Fibroblast of pulmonary artery (primary cell): ENCODE data around the gene DNAJC27.
A peak's percentile ranks its signal among the peaks of the same experiment; 100 is the strongest.

ENCODE experiments used
- DNase-seq: peaks from one replicate; pipeline ENCODE4 v3.0.0-alpha.2; 2010; ENCODE audit warnings: low read depth
- H3K4me3 ChIP-seq: replicated peaks from 2 replicates; pipeline ENCODE4 v1.5.1; 2011; ENCODE audit warnings: low read depth, mild to moderate bottlenecking, control low read depth, low read length, moderate library complexity
- TF ChIP-seq, protein P1 (sequence below): IDR thresholded peaks from 2 replicates; pipeline ENCODE4 v1.5.1; 2011; ENCODE audit warnings: mild to moderate bottlenecking, control low read depth, low read length, inconsistent platforms; ENCODE audit errors: missing control alignments

DNAJC27 gene

DNA sequence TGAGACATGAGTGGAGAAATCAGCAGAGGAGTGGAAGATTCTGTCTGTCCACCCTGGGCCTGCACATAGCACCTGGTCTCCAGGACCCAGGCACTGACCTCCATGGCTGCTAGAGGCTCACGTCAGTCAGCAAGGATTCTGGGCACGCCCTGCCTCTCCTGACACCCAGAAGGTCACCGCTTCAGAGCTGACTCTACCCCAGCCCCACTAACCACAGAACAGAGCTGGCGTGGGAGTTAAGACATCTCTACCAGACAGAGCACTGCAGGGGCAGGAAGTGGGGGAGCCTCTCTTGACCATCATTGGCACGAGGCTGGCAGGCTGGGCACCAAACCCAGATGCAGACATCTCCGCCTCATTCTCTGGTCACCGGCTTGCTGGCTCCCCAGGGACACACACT, 54.7 kb downstream of the DNAJC27 start:
- no peak for DNase-seq
- TF ChIP-seq, protein P1, sequence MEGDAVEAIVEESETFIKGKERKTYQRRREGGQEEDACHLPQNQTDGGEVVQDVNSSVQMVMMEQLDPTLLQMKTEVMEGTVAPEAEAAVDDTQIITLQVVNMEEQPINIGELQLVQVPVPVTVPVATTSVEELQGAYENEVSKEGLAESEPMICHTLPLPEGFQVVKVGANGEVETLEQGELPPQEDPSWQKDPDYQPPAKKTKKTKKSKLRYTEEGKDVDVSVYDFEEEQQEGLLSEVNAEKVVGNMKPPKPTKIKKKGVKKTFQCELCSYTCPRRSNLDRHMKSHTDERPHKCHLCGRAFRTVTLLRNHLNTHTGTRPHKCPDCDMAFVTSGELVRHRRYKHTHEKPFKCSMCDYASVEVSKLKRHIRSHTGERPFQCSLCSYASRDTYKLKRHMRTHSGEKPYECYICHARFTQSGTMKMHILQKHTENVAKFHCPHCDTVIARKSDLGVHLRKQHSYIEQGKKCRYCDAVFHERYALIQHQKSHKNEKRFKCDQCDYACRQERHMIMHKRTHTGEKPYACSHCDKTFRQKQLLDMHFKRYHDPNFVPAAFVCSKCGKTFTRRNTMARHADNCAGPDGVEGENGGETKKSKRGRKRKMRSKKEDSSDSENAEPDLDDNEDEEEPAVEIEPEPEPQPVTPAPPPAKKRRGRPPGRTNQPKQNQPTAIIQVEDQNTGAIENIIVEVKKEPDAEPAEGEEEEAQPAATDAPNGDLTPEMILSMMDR: no peak
- H3K4me3 ChIP-seq: no peak overlapping the region

DNA sequence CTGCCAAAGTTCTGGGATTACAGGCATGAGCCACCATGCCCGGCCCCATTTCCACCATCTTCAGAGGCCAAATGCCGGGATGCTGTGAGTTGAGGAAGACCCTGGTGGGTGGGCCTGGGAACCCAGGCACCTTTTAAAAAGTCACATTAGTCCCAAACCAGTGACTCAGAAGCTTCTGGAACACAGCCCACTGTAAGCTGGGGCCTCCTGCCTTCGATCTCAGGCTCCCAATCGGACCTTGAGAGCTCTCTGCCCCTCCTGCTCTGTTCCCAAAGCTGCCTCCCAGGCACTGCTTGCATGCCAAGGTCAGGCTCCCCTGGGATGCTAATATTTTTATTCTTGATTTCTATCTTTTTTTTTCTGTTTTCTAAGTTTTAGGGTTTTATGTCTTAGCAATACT, 56.0 kb downstream of the DNAJC27 start:
- H3K4me3 ChIP-seq: no peak overlapping the region
- DNase-seq: peak; percentile 29
- TF ChIP-seq, protein P1: no peak

DNA sequence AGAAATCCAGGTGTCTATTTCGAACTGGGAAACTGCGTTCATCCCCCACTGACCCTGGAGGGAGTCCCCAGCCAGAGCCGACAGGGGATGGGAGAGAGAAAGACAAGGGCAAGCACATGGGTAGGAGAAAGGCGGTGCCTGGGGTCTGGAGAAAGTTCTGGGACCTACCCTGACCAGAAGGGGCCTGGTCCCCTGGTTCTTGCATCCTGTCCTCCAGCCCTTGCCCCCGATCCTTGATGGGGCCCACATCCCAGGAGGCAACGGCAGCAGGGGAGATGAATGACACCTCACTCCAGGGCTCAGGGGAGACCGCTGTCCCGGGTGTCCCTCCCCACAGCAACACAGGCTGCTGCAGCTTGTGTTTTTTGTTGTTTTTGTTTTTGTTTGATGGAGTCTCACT, 56.6 kb downstream of the DNAJC27 start:
- H3K4me3 ChIP-seq: no peak overlapping the region
- TF ChIP-seq, protein P1: no peak
- DNase-seq: no peak

DNA sequence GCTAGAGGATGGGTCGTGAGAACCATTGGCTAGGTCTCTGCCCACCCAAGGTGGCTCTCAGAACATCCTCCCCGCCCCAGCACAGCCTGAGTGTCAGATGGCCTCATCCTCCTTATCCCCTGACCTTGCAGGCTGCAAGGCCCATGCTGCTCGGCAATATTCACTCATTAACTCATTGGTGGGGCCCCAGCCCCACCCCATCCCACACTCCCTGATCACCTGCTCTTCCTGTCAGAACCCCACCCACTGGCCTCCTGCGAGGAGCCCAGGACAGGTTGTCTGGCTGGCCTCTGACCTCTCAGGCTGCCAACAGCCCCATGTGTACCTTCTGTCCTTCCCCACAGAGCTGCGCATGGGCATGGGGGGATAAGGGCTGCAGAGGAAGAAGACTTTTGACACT, 57.0 kb downstream of the DNAJC27 start:
- TF ChIP-seq, protein P1: no peak
- no peak overlapping the region for H3K4me3 ChIP-seq
- no peak for DNase-seq

DNA sequence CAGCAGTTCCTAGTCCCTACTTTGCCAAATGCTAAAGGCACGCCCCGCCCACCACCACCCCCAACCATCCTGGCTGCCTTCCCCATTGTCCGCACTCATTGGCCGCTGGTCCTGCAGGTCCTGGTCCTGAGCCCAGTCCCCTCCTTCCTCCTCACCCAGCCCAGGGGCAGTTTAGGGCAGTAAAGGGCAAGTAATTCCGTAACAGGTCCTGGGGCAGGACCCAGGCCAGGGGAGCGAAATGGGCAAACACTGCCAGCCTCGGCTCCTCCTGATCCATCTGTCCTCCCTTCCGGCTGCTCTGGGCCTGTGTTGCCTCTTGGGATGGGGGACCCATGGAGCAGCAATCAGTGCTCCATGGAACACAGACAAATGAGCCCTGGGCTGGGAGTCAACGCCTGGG, 57.8 kb downstream of the DNAJC27 start:
- TF ChIP-seq, protein P1: no peak
- H3K4me3 ChIP-seq: no peak overlapping the region
- no peak for DNase-seq

DNA sequence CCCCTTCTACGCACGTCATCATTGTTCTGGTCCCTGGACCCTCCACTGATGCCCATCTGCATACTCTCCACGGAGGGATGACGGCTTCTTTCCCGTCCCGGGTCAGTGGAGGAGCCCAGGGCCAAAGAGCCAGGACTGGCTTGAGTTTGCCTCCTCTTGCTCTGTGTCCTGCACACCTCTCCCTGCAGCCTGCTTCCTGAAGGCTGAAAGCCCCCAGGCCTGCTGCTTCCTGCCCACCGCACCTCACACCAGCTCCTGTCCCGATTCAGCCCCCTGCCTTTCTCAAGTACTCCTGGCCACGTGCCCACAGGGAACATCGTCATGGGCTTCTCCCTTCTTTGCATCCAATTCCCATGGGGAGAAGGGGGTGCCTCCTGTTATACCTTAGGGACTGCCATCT, 58.8 kb downstream of the DNAJC27 start:
- H3K4me3 ChIP-seq: no peak overlapping the region
- no peak for DNase-seq
- TF ChIP-seq, protein P1: no peak

DNA sequence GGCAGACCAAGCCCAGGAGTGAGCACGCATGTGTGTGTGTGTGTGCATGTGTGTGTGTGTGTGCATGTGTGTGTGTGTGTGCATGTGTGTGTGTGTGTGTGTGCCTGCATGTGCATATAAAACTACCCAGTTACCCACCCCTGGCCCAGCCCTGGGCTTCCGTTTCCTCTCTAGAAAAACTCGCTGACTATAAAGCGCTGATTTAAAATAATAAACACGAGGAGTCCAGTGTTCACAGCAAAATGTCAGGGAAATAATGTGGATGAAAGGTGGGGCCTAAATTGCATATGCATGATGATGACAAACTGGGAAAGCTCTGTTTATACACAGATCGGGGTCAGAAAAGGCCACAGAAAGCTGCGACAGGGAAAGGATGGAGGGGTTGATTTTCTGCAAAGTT, 59.2 kb downstream of the DNAJC27 start:
- no peak overlapping the region for H3K4me3 ChIP-seq
- TF ChIP-seq, protein P1: no peak
- DNase-seq: no peak
